ENCODE results near the gene MCF2L.

MCF2L gene

GRCh38 chr13:113084094-113084942 is 115.3 kb downstream of the MCF2L start:
- in situ Hi-C loops (cut with HindIII; ENCODE audit: low pct_unique_long_range_greater_than_20kb, low sequenced_read_pairs) = no loop called here
- no peak for DNase-seq (ENCODE audit: low read depth in 1 of 2, low spot score in 1 of 2)
- TF ChIP-seq JUND (IDR thresholded peaks at IDR 0.05; ENCODE audit: low read depth) = no peak

DNA sequence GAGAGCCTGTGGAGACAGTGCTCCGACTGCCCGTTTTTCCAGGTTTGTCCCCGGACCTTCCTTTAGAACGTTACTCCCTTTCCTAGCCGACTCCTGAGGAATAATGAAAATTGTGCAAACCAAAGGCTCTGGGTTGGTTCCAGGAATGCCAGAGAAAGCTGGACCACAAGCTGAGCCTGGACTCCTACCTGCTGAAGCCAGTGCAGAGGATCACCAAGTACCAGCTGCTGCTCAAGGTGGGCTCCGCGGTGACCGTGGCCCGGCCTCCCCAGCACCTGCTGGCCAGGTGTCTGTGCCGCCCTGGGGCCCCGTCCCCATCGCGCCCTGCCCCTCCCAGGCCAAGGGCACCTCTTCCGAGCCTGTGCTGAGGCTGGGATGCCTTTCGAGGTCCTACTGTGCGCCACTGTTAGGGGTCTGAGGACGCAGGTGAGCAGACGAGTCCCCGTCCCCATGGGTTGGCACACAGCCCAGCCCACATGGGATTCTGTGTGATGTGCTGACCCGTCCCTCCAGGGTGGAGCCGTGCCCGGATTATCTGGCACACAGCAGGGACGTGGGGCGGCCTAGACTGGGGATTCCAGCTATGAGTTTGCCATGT is 116.0 kb downstream of the MCF2L start:
- in situ Hi-C loops (cut with HindIII; ENCODE audit: low pct_unique_long_range_greater_than_20kb, low sequenced_read_pairs) = no loop called here
- no peak for DNase-seq (ENCODE audit: low read depth in 1 of 2, low spot score in 1 of 2)
- no peak for TF ChIP-seq JUND (IDR thresholded peaks at IDR 0.05; ENCODE audit: low read depth)

DNA sequence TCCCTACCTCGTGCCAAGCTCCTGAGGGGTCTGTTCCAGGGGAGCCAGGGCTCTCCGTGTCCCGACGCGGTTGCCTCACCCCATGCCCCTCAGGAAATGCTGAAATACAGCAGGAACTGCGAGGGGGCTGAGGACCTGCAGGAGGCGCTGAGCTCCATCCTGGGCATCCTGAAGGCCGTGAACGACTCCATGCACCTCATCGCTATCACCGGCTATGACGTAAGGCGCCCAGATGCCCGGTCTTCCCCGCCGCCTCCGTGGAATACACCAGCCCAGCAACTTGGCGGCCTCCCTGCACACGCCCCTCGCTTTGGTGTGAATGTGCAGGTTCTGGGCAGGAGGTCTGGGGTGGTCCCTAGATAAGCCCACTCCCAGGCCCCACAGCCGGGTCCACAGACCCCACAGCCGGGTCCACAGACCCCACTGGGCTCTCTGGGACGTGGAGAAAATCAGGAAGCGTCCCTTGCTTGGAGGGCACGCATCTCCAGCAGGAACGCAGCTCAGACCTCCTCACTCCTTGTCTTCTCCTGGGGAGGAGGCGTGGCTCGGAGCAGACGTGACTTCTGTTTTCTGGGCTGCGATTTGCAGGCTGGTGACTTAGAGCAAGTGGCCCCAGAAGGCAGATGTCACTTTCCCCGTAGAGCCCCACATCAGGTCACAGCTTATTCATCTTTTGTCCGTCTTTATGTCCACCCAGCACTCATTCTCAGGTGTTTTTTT is 117.2 kb downstream of the MCF2L start:
- DNase-seq (ENCODE audit: low read depth in 1 of 2, low spot score in 1 of 2) = no peak
- no peak for TF ChIP-seq JUND (IDR thresholded peaks at IDR 0.05; ENCODE audit: low read depth)
- in situ Hi-C loops (cut with HindIII; ENCODE audit: low pct_unique_long_range_greater_than_20kb, low sequenced_read_pairs) = no loop called here

DNA sequence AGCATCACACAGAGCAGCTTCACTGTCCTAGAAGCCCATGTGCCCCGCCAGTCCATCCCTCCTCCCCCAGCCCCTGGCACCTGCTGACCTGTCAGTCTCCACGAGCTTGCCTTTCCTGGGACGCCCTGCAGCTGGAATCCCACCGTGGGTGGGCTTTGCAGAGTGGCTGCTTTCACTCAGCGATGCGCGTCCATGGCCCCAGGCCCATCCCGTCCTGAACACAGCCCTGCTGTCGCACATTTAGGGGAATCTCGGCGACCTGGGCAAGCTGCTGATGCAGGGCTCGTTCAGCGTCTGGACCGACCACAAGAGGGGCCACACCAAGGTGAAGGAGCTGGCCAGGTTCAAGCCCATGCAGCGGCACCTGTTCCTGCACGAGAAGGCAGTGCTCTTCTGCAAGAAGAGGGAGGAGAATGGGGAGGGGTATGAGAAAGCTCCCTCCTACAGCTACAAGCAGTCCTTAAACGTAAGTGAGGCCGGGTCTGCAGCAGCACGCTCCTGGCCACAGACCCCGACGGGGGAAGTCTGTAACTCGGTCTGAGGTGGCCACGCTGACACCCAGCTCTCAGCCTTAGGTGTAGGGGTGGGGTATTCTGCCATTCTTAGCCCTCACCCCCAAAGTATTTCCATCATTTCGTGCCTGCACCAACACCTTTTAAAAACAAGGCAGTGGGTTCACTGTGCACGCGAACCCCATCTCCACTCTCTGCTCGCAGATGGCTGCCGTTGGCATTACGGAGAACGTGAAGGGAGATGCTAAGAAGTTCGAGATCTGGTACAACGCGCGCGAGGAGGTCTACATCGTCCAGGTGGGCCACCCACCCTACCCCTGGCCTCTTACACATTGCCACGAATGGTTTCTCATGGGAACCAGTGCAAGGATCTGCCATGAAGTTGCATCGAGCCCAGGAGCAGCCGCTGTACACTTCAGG is 118.2 kb downstream of the MCF2L start:
- no peak for DNase-seq (ENCODE audit: low read depth in 1 of 2, low spot score in 1 of 2)
- in situ Hi-C loops (cut with HindIII; ENCODE audit: low pct_unique_long_range_greater_than_20kb, low sequenced_read_pairs) = no loop called here
- TF ChIP-seq JUND (IDR thresholded peaks at IDR 0.05; ENCODE audit: low read depth) = no peak

DNA sequence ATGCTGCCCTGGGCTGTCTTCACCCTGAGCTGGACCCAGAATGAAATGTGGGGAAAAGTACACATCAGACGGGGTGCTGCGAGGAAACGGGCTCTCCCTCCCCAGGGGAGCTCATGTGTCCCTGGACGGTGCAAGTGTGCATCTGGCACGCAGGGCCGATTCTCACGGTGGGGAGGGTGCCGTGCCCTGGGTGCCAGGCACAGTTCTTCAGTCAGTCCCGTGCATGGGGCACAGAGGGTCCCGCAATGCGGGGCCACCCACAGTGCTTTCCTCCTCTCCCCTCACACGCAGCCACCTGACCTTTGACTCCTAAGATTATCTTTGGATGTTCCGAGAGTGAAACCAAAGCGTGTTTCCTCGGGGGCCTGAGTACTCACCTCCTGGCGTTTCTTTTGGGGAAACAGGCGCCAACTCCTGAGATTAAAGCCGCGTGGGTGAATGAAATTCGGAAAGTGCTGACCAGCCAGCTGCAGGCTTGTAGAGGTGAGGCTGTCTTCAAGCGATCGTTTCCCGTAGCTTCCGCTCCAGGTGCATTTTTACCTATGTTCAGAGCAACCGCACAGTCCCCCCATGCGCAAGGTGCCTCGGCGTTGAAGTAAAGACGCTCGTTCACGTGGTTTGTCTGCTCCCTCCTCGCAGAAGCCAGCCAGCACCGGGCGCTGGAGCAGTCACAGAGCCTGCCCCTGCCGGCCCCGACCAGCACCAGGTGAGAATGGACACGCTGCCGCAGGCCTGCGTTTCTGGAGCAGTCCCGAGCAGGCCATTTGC is 119.1 kb downstream of the MCF2L start:
- in situ Hi-C loops (cut with HindIII; ENCODE audit: low pct_unique_long_range_greater_than_20kb, low sequenced_read_pairs) = no loop called here
- no peak for TF ChIP-seq JUND (IDR thresholded peaks at IDR 0.05; ENCODE audit: low read depth)
- DNase-seq (ENCODE audit: low read depth in 1 of 2, low spot score in 1 of 2) = no peak

GRCh38 chr13:113088691-113089020 is 119.6 kb downstream of the MCF2L start:
- DNase-seq (ENCODE audit: low read depth in 1 of 2, low spot score in 1 of 2) = no peak
- in situ Hi-C loops (cut with HindIII; ENCODE audit: low pct_unique_long_range_greater_than_20kb, low sequenced_read_pairs) = no loop called here
- no peak for TF ChIP-seq JUND (IDR thresholded peaks at IDR 0.05; ENCODE audit: low read depth)

DNA sequence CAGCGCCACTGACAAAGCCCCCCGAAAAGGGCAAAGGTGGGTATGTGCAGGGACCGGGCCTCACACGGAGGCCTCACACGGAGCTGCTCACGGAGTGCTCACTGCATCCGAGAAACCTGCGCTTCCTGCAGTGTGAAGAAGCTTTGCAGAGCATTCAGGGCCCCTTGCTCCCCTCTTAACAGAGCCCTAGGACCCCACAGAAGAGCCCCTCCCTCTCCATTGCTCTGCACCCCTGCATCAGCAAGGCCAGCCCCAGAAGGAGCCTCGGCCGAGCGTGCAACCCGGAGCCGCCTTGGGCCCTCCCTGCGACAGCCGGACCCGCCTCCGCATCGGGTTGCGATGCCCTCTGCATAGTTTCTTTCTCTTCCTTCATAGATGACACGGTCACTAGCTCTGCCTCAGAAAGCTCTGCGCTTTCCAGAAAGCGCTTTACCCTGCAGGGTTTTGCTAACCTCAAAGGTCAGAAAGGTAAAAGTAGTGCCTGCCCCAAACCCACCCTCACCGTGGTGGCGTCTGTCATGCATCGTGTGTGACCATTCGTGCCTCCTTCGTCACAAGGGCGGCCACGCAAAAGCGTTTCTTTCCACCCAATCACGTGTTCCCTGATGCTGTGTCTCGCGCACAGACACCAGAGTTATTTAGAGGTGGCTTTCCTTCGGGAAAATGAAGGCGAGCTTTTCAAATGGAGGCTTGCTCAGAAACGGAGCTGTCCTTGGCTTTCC is 120.8 kb downstream of the MCF2L start:
- in situ Hi-C loops (cut with HindIII; ENCODE audit: low pct_unique_long_range_greater_than_20kb, low sequenced_read_pairs) = no loop called here
- no peak for DNase-seq (ENCODE audit: low read depth in 1 of 2, low spot score in 1 of 2)
- TF ChIP-seq JUND (IDR thresholded peaks at IDR 0.05; ENCODE audit: low read depth) = no peak

GRCh38 chr13:113090415-113090770 is 121.4 kb downstream of the MCF2L start:
- in situ Hi-C loops (cut with HindIII; ENCODE audit: low pct_unique_long_range_greater_than_20kb, low sequenced_read_pairs) = no loop called here
- no peak for TF ChIP-seq JUND (IDR thresholded peaks at IDR 0.05; ENCODE audit: low read depth)
- DNase-seq (ENCODE audit: low read depth in 1 of 2, low spot score in 1 of 2) = no peak

DNA sequence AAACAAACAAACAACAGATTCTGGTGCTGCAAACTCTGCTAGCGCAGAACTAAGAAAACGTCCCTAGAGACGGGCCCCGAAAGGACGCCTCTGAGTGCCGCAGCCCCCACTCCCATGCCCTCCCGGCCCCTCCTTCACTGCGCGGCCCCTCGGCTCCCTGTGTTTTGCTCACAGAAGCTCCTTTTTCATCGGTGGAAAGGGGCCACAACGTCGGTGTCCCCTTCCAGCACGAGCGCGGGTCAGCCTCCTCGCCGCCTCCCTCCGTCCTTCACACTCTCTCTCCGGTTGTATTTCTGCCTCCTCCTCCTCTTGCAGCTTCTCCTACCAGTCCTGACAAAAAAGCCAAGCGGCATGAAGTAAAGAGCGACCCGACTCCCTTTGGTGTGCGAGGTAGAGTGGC is 121.8 kb downstream of the MCF2L start:
- DNase-seq (ENCODE audit: low read depth in 1 of 2, low spot score in 1 of 2) = no peak
- in situ Hi-C loops (cut with HindIII; ENCODE audit: low pct_unique_long_range_greater_than_20kb, low sequenced_read_pairs) = no loop called here
- TF ChIP-seq JUND (IDR thresholded peaks at IDR 0.05; ENCODE audit: low read depth) = no peak

- no peak for TF ChIP-seq JUND (IDR thresholded peaks at IDR 0.05; ENCODE audit: low read depth)
- DNase-seq (ENCODE audit: low read depth in 1 of 2, low spot score in 1 of 2) = no peak
- in situ Hi-C loops (cut with HindIII; ENCODE audit: low pct_unique_long_range_greater_than_20kb, low sequenced_read_pairs) = no loop called here
Observed at GRCh38 chr13:113091211-113091771, 122.3 kb downstream of the MCF2L start.

All from T47D (cell line).